IPS-NIHi11 (cell line): ENCODE measurements around the gene MYRIP.
"Not testable (repeated sequence)": the region's sequence is repeated elsewhere in the genome, so short reads cannot be mapped to it uniquely, and the experiment has no call there.

Experiments
- DNase-seq: peaks from one replicate; pipeline ENCODE4 v3.0.0; 2012; ENCODE audit warnings: mixed read lengths, low spot score

Gene MYRIP

DNA sequence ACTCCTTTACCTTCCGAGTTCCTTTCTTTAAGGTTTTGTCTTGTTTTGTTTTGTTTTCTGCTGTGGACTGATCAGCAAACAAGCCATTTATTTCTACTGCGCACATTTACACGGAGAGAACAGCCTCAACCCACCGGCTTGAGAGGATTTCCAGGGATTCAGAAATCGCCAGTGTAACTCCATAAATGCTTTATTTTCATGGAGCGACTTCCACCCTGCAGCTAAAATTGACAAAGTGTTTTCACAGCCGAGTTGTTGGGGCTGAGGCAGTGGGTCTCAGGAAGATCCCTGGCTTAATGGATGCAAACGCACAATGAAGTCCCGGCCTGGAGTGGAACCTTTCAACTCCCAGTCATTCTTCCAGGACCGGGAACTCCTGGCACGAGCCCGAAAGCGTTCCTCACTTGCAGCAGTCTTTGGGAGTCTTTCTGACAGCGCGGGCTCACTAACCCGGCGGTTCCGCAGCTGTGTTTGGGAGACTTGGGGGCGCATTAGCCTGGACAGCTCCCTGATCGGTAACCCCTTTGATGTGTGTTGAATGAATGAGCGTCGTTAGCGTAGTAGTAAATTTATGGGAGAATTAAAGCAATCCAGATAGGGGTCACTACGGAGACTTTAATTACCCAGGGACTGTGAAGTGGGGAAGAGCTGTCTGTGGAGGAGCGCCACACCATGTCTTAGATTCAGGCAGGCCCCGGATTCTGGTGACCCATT is 785 bp upstream of the MYRIP start:
- DNase-seq, result peak; percentile 48

DNA sequence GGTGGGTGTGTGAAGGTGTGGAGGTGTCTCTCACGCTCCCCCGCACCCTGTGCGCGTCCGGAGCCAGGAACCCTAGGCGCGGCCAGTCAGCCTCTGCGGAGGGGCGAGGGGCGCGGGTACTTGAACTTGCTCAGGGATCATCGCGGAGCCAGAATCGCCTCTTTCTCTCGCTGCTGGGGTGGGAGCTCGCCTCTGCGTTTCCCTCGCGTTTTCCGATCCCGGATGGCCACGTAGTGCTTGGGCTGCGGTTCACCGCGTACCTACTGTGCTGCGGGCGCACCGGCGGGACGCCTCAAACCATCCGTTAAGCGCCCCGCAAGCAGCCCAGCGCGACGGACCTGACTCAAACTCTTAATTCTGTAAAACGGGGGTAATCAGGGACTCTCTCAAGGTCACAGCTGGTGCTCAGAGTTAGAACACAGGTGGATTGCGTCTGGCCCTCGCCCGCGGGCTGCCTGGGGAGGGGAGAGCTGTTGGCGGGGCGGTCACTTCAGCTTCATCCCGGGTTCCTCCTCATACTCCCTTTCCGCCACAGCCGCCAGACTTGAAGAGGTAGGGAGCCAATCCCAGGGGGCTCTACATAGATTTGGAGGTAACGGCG is 686 bp downstream of the MYRIP start:
- DNase-seq, result peak; percentile 26

- DNase-seq, result peak; percentile 7
Measured at GRCh38 chr3:39810647-39811161, 1.3 kb downstream of the MYRIP start.

DNA sequence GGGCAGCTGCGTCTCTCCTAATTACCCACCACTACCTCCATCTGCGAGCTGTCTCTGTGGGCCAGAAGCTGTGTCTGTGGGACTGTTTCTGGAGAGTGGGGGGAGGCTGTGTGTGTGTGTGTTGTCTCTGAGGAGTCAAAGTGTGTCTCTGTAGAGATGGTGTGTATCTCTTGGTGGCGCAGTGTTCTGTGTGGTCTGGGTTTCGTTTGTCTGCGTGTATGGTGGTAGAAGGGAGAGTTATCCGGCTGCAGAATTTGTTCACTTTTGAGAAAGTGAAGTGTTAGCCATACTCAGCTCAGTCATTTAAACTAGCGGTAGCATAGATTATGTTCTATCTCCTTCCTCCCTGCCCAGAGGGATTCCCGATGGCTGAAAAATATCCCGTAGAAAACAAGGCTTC is 2.2 kb downstream of the MYRIP start:
- DNase-seq, result no peak

- DNase-seq, result peak; percentile 21
Measured at GRCh38 chr3:39812537-39812936, 3.1 kb downstream of the MYRIP start.

DNA sequence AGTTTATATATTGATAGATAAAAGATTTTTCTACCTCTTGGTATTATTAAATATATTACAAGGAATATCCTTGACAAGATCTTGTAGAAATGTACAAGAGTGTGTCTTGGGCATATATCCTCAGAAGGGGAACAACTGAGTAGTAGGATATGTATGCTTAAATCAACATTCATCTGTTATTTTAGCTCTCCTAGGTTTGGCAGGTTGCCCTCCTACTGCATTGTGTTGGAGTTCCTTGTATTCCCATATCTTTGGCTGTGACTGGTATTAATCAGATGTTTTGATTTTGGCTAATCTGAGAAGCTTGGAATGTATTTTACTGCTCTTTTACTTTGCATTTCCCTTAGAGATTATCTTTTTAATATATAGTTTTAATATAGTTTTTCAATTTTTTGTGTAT is 4.6 kb downstream of the MYRIP start:
- DNase-seq, result no peak

DNA sequence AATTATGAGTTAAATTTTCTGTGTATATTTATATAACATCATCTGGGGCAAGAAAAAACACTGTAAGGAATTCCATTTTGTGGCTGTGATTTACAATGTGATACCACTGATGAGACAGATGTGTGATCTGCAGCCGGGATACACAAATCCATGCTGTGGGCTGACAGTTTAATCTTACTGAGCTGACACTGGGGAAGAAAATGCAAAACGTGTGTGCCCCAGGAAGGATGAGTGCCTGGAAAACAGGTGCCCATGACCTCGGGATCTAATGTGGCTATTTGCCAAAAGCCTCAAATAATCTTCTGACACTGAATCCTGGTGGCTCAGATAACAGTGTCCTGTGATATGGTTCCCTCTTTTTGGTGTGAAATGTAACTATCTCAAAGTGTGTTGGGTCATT is 10.5 kb downstream of the MYRIP start:
- DNase-seq, result no peak

- DNase-seq, result not testable (repeated sequence)
Measured at GRCh38 chr3:39833764-39834163, 24.4 kb downstream of the MYRIP start.

DNA sequence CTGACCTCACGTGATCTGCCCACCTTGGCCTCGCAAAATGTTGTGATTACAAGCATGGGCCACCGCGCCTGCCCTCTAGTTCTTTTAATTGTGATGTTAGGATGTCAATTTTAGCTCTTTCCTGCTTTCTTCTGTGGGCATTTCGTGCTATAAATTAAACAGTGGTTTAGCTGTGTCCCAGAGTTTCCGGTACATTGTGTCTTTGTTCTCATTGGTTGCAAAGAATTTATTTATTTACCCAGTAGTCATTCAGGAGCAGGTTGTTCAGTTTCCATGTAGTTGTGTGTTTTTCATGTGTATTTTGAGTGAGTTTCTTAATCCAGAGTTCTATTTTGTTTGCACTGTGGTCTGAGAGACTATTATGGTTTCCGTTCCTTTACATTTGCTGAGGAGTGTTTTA is 30.1 kb downstream of the MYRIP start:
- no peak for DNase-seq

DNA sequence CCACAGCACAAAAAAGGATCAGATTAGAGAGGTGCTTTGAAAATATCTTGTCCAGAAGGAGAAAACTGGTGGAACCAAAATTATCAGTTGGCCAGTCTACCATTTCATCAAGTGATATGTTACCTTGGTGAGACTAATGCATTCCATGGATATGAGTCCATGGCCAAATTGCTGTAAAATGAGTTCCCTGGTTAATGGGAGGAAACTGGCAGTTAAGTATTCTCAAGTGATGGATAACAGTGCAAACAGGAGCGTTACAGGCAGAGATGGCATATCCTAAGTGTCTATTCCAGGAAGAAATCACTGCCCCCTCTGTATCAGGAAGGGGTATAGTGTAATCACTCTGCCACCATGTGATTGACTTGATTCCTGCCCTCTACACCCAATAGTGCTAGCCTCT is 34.0 kb downstream of the MYRIP start:
- DNase-seq, result no peak

GRCh38 chr3:39848365-39848764 is 39.0 kb downstream of the MYRIP start:
- no peak for DNase-seq

GRCh38 chr3:39849992-39850715 is 40.7 kb downstream of the MYRIP start:
- DNase-seq, result no peak

DNA sequence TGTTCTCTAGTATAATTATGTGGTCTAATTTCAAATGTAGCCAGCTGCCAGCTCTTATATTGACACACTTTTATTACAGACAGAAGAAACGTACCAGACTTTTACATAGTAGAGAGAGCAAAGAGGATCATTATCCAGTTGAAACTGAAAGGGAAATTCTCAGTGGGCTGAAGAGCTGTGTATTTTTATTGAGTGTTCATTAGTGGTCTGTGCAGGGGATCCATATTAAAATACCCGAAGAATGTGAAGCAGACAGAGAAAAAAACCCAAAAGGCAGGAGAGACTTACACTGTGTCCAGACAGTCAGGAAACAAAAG is 41.3 kb downstream of the MYRIP start:
- no peak for DNase-seq

- no peak for DNase-seq
Measured at GRCh38 chr3:39855517-39855916, 46.1 kb downstream of the MYRIP start.

DNA sequence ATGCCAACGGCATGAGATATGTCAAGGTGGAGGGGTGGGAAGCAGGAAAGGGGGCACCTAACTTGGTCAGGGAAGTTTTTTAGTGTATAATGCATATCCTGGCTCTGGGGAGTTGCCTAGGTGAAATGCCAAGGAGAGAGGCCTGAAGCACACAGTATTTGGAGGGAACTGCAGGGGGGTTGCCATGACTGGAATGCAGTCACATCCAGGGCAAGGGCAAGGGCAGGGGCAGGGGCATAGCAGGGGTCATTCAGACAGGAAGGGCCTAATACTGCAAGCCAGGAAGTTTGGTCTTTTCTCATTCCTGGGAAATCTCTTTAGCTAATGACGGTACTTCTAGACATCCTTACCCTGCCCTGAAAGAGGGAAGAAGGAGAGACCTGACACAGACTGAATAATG is 60.5 kb downstream of the MYRIP start:
- no peak for DNase-seq

GRCh38 chr3:39870706-39871105 is 61.3 kb downstream of the MYRIP start:
- DNase-seq, result no peak

DNA sequence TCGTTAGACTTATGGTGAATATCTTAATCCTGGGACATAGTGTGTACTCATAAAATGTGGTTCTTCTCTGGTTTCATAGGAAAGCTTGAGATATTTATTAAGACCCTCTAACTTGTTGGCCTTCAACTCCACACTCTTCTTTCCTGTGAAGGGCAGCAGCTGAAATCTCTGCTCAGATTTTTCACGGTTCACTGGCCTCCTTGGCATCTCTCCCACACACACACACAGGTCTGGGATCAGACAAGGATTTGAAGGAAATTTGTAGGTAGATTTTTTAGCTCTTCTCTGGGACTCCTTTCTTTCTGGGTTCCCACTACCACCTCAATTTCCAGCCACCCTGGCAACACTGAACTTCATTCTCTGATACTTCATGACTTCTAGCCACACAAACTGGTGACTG is 70.2 kb downstream of the MYRIP start:
- no peak for DNase-seq

- no peak for DNase-seq
Measured at GRCh38 chr3:39882111-39882510, 72.7 kb downstream of the MYRIP start.

GRCh38 chr3:39892068-39892467 is 82.7 kb downstream of the MYRIP start:
- no peak for DNase-seq

- DNase-seq, result no peak
Measured at GRCh38 chr3:39896184-39896583, 86.8 kb downstream of the MYRIP start.

GRCh38 chr3:39900462-39901002 is 91.1 kb downstream of the MYRIP start:
- no peak for DNase-seq

- no peak for DNase-seq
Measured at GRCh38 chr3:39903253-39903652, 93.8 kb downstream of the MYRIP start.

DNA sequence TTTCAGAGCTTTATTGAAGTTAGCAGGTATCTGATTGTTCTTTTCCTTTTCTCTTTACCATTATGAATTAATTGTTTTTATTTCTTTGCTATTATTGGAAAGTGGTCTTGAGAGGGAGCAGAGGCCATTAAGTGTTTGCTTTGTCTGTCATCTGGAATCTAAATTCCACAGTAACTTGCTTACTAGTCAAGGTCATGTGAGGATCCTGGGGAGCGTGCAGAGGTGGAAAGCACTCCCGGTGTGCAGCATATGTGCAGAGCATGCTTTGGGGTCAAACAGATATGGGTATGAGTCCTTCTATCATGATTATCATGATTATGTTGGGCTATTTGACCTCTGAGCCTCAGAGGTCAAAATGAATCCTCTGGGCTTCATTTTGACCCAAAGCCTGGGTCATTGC is 96.4 kb downstream of the MYRIP start:
- DNase-seq, result no peak
